ENCODE data around the gene FAM221B.

The FAM221B gene

GRCh38 chr9:35831040-35831439, 2.5 kb upstream of the FAM221B start:
- Histone ChIP-seq H3K9me3 (ENCODE audit: control insufficient read depth in 1 of 2, low read length in 2 of 2) (no peaks in the 10 kb centered on the region), H3K4me1 (ENCODE audit: control insufficient read depth in 1 of 2, insufficient read depth in 2 of 2, low read length in 2 of 2) (peaks cover 20 to 35% of the 10 kb centered on the region in 2 donors), H3K36me3 (ENCODE audit: control insufficient read depth in 1 of 2, insufficient read depth in 2 of 2, low read length in 2 of 2) (no peaks in the 10 kb centered on the region), H3K27me3 (ENCODE audit: low read depth, low read length) (no peaks in the 10 kb centered on the region), H3K27ac (ENCODE audit: low read length) (no peak overlapping the region), H3K4me3 (ENCODE audit: low read depth in 1 of 2, low read length in 2 of 2) (peak overlapping the region; percentile 67 to 73)

GRCh38 chr9:35829764-35830096, 1.2 kb upstream of the FAM221B start:
- Histone ChIP-seq H3K27ac (ENCODE audit: low read length) (peak overlapping the region; percentile 57), H3K4me1 (ENCODE audit: control insufficient read depth in 1 of 2, insufficient read depth in 2 of 2, low read length in 2 of 2) (peaks cover 21 to 35% of the 10 kb centered on the region in 2 donors)

DNA sequence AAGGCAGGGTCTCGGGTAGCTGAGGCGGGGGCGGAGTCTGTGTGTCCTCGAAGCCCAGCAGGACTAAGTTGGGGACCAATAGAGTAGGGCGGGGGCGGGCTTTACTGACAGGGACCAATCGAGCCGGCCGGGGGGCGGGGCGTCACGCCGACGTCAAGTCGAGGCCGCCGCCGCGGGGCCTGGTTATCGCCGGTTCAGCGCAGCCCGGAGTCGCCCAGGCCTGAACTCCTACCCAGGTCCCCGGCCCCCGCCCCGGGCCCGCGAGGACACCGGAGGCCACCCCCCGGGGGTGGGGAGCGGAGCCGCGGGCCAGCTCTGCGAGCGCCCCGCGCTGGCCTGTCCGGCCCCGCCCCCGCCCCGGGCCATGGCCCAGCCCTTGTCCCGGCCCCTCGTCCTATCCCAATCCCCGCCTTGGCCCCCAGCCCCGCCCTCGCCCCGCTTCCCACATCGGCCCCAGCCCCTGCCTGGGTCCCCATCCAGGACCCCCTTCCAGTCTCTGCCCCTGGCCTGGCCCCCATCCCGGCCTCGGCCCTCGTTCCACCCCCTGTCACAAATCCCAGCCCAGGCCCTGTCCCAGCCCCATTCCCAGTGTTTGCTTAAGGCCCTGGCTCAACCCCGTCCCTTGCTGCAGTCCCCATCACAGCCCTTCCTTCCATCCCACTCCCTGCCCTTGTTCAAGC, 692 bp upstream of the FAM221B start, which contains the start of gene TMEM8B:
TMEM8B (plus strand) TSS at position 145 of the 680 bp plus-strand sequence; CDS start at position 365, 220 bp downstream.
- Histone ChIP-seq H3K9me3 (ENCODE audit: control insufficient read depth in 1 of 2, low read length in 2 of 2) (no peaks in the 10 kb centered on the region), H3K36me3 (ENCODE audit: control insufficient read depth in 1 of 2, insufficient read depth in 2 of 2, low read length in 2 of 2) (no peaks in the 10 kb centered on the region), H3K27me3 (ENCODE audit: low read depth, low read length) (no peaks in the 10 kb centered on the region), H3K4me3 (ENCODE audit: low read depth in 1 of 2, low read length in 2 of 2) (peak within 1 kb of the TSS; percentile 73 to 79), H3K27ac (ENCODE audit: low read length) (peak within 1 kb of the TSS; percentile 57), H3K4me1 (ENCODE audit: control insufficient read depth in 1 of 2, insufficient read depth in 2 of 2, low read length in 2 of 2) (peaks cover 19 to 31% of the 10 kb centered on the region in 2 donors)

More at GRCh38 chr9:35829764-35830096, 1.2 kb upstream of the FAM221B start:
- H3K4me3 ChIP-seq (ENCODE audit: low read depth in 1 of 2, low read length in 2 of 2): peak overlapping the region; percentile 67 to 73
- no peaks in the 10 kb centered on the region for H3K27me3 ChIP-seq (ENCODE audit: low read depth, low read length)
- no peaks in the 10 kb centered on the region for H3K36me3 ChIP-seq (ENCODE audit: control insufficient read depth in 1 of 2, insufficient read depth in 2 of 2, low read length in 2 of 2)
- H3K9me3 ChIP-seq (ENCODE audit: control insufficient read depth in 1 of 2, low read length in 2 of 2): no peaks in the 10 kb centered on the region

DNA sequence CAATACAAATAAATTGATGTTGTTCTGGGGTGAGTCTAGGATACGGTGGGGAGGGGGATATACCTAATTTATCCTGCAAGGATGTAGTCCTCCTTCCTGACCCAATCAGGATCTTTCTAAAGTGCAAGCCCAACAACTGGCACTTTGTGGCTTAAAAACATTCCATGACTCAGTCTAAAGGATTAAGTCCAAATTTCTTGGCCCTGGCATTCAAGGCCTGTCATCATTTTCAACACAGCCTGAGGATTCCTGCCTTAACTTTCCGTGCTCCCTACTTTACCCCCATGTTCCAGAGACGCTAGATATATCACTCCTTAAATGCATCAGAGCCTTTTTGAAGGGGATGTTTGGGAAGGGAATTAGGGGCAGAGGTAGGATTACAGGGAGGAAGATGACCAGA, 1.0 kb downstream of the FAM221B start:
- H3K36me3 ChIP-seq (ENCODE audit: control insufficient read depth in 1 of 2, insufficient read depth in 2 of 2, low read length in 2 of 2): no peaks in the 10 kb centered on the region
- no peak overlapping the region for H3K4me3 ChIP-seq (ENCODE audit: low read depth in 1 of 2, low read length in 2 of 2)
- no peaks in the 10 kb centered on the region for H3K9me3 ChIP-seq (ENCODE audit: control insufficient read depth in 1 of 2, low read length in 2 of 2)
- H3K27me3 ChIP-seq (ENCODE audit: low read depth, low read length): no peaks in the 10 kb centered on the region
- no peak overlapping the region for H3K27ac ChIP-seq (ENCODE audit: low read length)
- peaks cover 16 to 30% of the 10 kb centered on the region in 2 donors for H3K4me1 ChIP-seq (ENCODE audit: control insufficient read depth in 1 of 2, insufficient read depth in 2 of 2, low read length in 2 of 2)

GRCh38 chr9:35826071-35826701, 2.3 kb downstream of the FAM221B start:
- Histone ChIP-seq H3K36me3 (ENCODE audit: control insufficient read depth in 1 of 2, insufficient read depth in 2 of 2, low read length in 2 of 2) (no peaks in the 10 kb centered on the region), H3K4me3 (ENCODE audit: low read depth in 1 of 2, low read length in 2 of 2) (peak overlapping the region in 1 of 2 donors; percentile 23), H3K4me1 (ENCODE audit: control insufficient read depth in 1 of 2, insufficient read depth in 2 of 2, low read length in 2 of 2) (peaks cover 16 to 25% of the 10 kb centered on the region in 2 donors), H3K27me3 (ENCODE audit: low read depth, low read length) (no peaks in the 10 kb centered on the region), H3K27ac (ENCODE audit: low read length) (no peak overlapping the region), H3K9me3 (ENCODE audit: control insufficient read depth in 1 of 2, low read length in 2 of 2) (no peaks in the 10 kb centered on the region)

- Histone ChIP-seq H3K4me3 (ENCODE audit: low read depth in 1 of 2, low read length in 2 of 2) (no peak overlapping the region), H3K36me3 (ENCODE audit: control insufficient read depth in 1 of 2, insufficient read depth in 2 of 2, low read length in 2 of 2) (no peaks in the 10 kb centered on the region), H3K9me3 (ENCODE audit: control insufficient read depth in 1 of 2, low read length in 2 of 2) (no peaks in the 10 kb centered on the region), H3K27me3 (ENCODE audit: low read depth, low read length) (no peaks in the 10 kb centered on the region), H3K4me1 (ENCODE audit: control insufficient read depth in 1 of 2, insufficient read depth in 2 of 2, low read length in 2 of 2) (peaks cover 4% of the 10 kb centered on the region in 2 donors), H3K27ac (ENCODE audit: low read length) (no peak overlapping the region)
Observed at GRCh38 chr9:35822926-35823325, 5.6 kb downstream of the FAM221B start.

DNA sequence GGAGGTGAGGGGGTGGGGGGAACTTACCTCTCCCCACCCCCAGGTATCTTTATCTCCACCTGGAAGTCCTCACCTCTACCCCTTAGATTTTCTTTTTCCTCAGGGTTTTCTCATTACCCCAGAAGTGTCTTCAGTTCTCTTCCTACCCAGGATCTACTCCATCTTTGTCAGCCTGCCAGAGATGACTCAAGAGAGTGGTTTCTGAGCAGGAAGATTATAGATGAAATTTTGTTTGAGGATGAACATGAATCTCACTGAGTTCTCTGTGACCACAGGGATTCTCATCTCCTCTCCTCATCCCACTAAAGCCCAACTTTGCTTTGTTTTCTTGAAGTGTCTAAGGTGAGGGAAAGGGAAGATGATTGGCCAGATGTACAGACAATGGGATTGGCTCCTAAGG, 8.5 kb downstream of the FAM221B start:
- H3K27me3 ChIP-seq (ENCODE audit: low read depth, low read length): no peaks in the 10 kb centered on the region

DNA sequence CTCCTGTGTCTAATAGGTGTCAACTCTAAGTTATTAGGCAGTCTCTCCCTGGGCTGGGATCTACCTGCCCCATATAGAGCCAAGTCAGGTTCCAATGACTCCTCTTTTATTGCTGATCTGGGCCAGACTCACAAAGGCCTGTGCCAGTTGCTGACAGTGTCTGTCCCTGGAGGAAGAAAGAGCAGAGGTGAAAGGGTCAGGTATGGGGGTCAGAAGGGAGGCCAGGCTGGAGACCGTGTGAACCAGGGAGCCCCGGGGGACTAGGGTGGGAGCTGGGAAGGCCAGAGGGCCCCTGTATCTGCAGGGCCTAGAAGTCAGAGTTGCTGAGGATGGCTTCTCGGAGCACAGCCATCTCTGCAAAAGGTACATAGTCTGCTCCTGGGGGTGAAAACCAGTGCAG, 10.2 kb downstream of the FAM221B start:
- no peak overlapping the region for H3K4me3 ChIP-seq (ENCODE audit: low read depth in 1 of 2, low read length in 2 of 2)
- no peak overlapping the region for H3K27ac ChIP-seq (ENCODE audit: low read length)
- H3K9me3 ChIP-seq (ENCODE audit: control insufficient read depth in 1 of 2, low read length in 2 of 2): no peaks in the 10 kb centered on the region
- no peaks in the 10 kb centered on the region for H3K36me3 ChIP-seq (ENCODE audit: control insufficient read depth in 1 of 2, insufficient read depth in 2 of 2, low read length in 2 of 2)
- no peaks in the 10 kb centered on the region for H3K27me3 ChIP-seq (ENCODE audit: low read depth, low read length)
- peaks cover 8 to 14% of the 10 kb centered on the region in 2 donors for H3K4me1 ChIP-seq (ENCODE audit: control insufficient read depth in 1 of 2, insufficient read depth in 2 of 2, low read length in 2 of 2)

More for the DNA sequence above, 8.5 kb downstream of the FAM221B start:
- Histone ChIP-seq H3K36me3 (ENCODE audit: control insufficient read depth in 1 of 2, insufficient read depth in 2 of 2, low read length in 2 of 2) (no peaks in the 10 kb centered on the region), H3K27ac (ENCODE audit: low read length) (no peak overlapping the region), H3K4me1 (ENCODE audit: control insufficient read depth in 1 of 2, insufficient read depth in 2 of 2, low read length in 2 of 2) (no peaks in the 10 kb centered on the region), H3K9me3 (ENCODE audit: control insufficient read depth in 1 of 2, low read length in 2 of 2) (no peaks in the 10 kb centered on the region), H3K4me3 (ENCODE audit: low read depth in 1 of 2, low read length in 2 of 2) (no peak overlapping the region)

GRCh38 chr9:35816708-35817107, 11.8 kb downstream of the FAM221B start:
- H3K9me3 ChIP-seq (ENCODE audit: control insufficient read depth in 1 of 2, low read length in 2 of 2): no peaks in the 10 kb centered on the region
- H3K4me3 ChIP-seq (ENCODE audit: low read depth in 1 of 2, low read length in 2 of 2): no peak overlapping the region
- H3K27ac ChIP-seq (ENCODE audit: low read length): no peak overlapping the region
- no peaks in the 10 kb centered on the region for H3K27me3 ChIP-seq (ENCODE audit: low read depth, low read length)
- H3K4me1 ChIP-seq (ENCODE audit: control insufficient read depth in 1 of 2, insufficient read depth in 2 of 2, low read length in 2 of 2): peaks cover 17 to 29% of the 10 kb centered on the region in 2 donors
- no peaks in the 10 kb centered on the region for H3K36me3 ChIP-seq (ENCODE audit: control insufficient read depth in 1 of 2, insufficient read depth in 2 of 2, low read length in 2 of 2)

GRCh38 chr9:35814841-35815543, 13.5 kb downstream of the FAM221B start, which contains the start of gene HINT2:
HINT2 (minus strand) TSS chr9:35815042; CDS start chr9:35814979, 63 bp downstream.
- Histone ChIP-seq H3K36me3 (ENCODE audit: control insufficient read depth in 1 of 2, insufficient read depth in 2 of 2, low read length in 2 of 2) (no peaks in the 10 kb centered on the region), H3K4me3 (ENCODE audit: low read depth in 1 of 2, low read length in 2 of 2) (peak within 1 kb of the TSS; percentile 86 to 89), H3K27ac (ENCODE audit: low read length) (peak within 1 kb of the TSS; percentile 92), H3K27me3 (ENCODE audit: low read depth, low read length) (no peaks in the 10 kb centered on the region), H3K4me1 (ENCODE audit: control insufficient read depth in 1 of 2, insufficient read depth in 2 of 2, low read length in 2 of 2) (peaks cover 19 to 38% of the 10 kb centered on the region in 2 donors), H3K9me3 (ENCODE audit: control insufficient read depth in 1 of 2, low read length in 2 of 2) (no peaks in the 10 kb centered on the region)

- Histone ChIP-seq H3K4me1 (ENCODE audit: control insufficient read depth in 1 of 2, insufficient read depth in 2 of 2, low read length in 2 of 2) (peaks cover 19 to 38% of the 10 kb centered on the region in 2 donors), H3K27ac (ENCODE audit: low read length) (peak overlapping the region; percentile 92), H3K9me3 (ENCODE audit: control insufficient read depth in 1 of 2, low read length in 2 of 2) (no peaks in the 10 kb centered on the region), H3K27me3 (ENCODE audit: low read depth, low read length) (no peaks in the 10 kb centered on the region), H3K4me3 (ENCODE audit: low read depth in 1 of 2, low read length in 2 of 2) (peak overlapping the region; percentile 86 to 89), H3K36me3 (ENCODE audit: control insufficient read depth in 1 of 2, insufficient read depth in 2 of 2, low read length in 2 of 2) (peaks cover 0 to 3% of the 10 kb centered on the region in 2 donors)
Observed at GRCh38 chr9:35814106-35814840, 14.3 kb downstream of the FAM221B start.

Measured in muscle layer of duodenum (tissue), 2 donors.